HT1080 (cell line): ENCODE results near the gene RNF168. TPM values are rescaled to one million over a fixed set of nuclear protein-coding genes. Genes with fewer than 3 reads are reported as not detected.

Experiments used
- small RNA-seq: library from RNA; depleted of rRNA; stranded (forward); fragments of <200 nt; gene quantifications from one replicate; pipeline ENCODE3, GENCODE V24; 2014
- total RNA-seq: library from RNA; depleted of rRNA; stranded (reverse); fragments of >200 nt; shearing (Covaris generic); gene quantifications from 2 replicates; pipeline ENCODE4 v1.2.3, GENCODE V29; 2014; rRNA removed

Gene RNF168
- total RNA-seq, 1 experiment from 2014 or later: 25.0 TPM

Small RNA genes lying within 50 kb of the gene (small RNA-seq; reads per million reads assigned to genes)
- gene AC083822.1 (not detected), gene AC117490.1 (not detected), gene RPS29P3 (not detected)

Other genes with a start within 250 kb of the RNF168 start
- gene PCYT1A, start 216.0 kb downstream of the RNF168 start, total RNA-seq: 71.0 and 76.7 TPM in 2 replicates
- 5.3 and 7.6 TPM in 2 replicates for gene DYNLT2B, start 185.5 kb downstream of the RNF168 start, total RNA-seq
- 50.2 and 63.3 TPM in 2 replicates for gene TM4SF19, start 165.4 kb downstream of the RNF168 start, total RNA-seq
- gene UBXN7, start 71.3 kb downstream of the RNF168 start, total RNA-seq: 9.3 and 14.7 TPM in 2 replicates
- 0.14 TPM in 1 of 2 replicates, not detected in the other for gene SMCO1, start 11.6 kb upstream of the RNF168 start, total RNA-seq
- 14.4 and 25.1 TPM in 2 replicates for gene WDR53, start 64.8 kb upstream of the RNF168 start, total RNA-seq
- 33.3 and 34.2 TPM in 2 replicates for gene FBXO45, start 64.9 kb upstream of the RNF168 start, total RNA-seq
- gene NRROS, start 135.9 kb upstream of the RNF168 start, total RNA-seq: 4.0 and 7.1 TPM in 2 replicates
- 2.1 and 2.7 TPM in 2 replicates for gene CEP19, start 208.5 kb upstream of the RNF168 start, total RNA-seq
- 33.6 and 37.0 TPM in 2 replicates for gene PIGX, start 208.6 kb upstream of the RNF168 start, total RNA-seq
- 37.8 and 53.9 TPM in 2 replicates for gene PAK2, start 236.1 kb upstream of the RNF168 start, total RNA-seq